ENCODE data around the gene NTNG1. TPM values are rescaled to one million over a fixed set of nuclear protein-coding genes. Genes with fewer than 3 reads are reported as not detected.

NTNG1 gene
- total RNA-seq, 2 donors from 2014 or later = not detected

GRCh38 chr1:107188160-107188559 is 47.3 kb downstream of the NTNG1 start:
- DNase-seq (no peak), ATAC-seq (no peak)
- Mint-ChIP-seq H3K36me3 (ENCODE audit: low read depth) (no peaks in the 10 kb centered on the region), H3K27me3 (no peaks in the 10 kb centered on the region), H3K27ac (no peak overlapping the region), H3K4me3 (no peak overlapping the region), H3K4me1 (no peaks in the 10 kb centered on the region)
- no peaks in the 10 kb centered on the region for H3K9me3 ChIP-seq (ENCODE audit: control insufficient read depth, low read length, poor library complexity, severe bottlenecking)

- no peaks in the 10 kb centered on the region for H3K9me3 ChIP-seq (ENCODE audit: control insufficient read depth, low read length, poor library complexity, severe bottlenecking)
- H3K4me3 Mint-ChIP-seq = no peak overlapping the region
- H3K27me3 Mint-ChIP-seq = no peaks in the 10 kb centered on the region
- DNase-seq (no peak), ATAC-seq (no peak)
- H3K27ac Mint-ChIP-seq = no peak overlapping the region
- H3K36me3 Mint-ChIP-seq (ENCODE audit: low read depth) = no peaks in the 10 kb centered on the region
- no peaks in the 10 kb centered on the region for H3K4me1 Mint-ChIP-seq
Measured at GRCh38 chr1:107194380-107194779, 53.5 kb downstream of the NTNG1 start.

- no peaks in the 10 kb centered on the region for H3K27me3 Mint-ChIP-seq
- H3K4me1 Mint-ChIP-seq = no peaks in the 10 kb centered on the region
- no peaks in the 10 kb centered on the region for H3K36me3 Mint-ChIP-seq (ENCODE audit: low read depth)
- no peak overlapping the region for H3K27ac Mint-ChIP-seq
- H3K9me3 ChIP-seq (ENCODE audit: control insufficient read depth, low read length, poor library complexity, severe bottlenecking) = no peaks in the 10 kb centered on the region
- DNase-seq (no peak), ATAC-seq (no peak)
- H3K4me3 Mint-ChIP-seq = no peak overlapping the region
Measured at GRCh38 chr1:107195476-107195875, 54.6 kb downstream of the NTNG1 start.

GRCh38 chr1:107196973-107197562 is 56.2 kb downstream of the NTNG1 start:
- DNase-seq (no peak), ATAC-seq (no peak)
- Mint-ChIP-seq H3K36me3 (ENCODE audit: low read depth) (no peaks in the 10 kb centered on the region), H3K4me1 (no peaks in the 10 kb centered on the region), H3K27ac (no peak overlapping the region), H3K4me3 (no peak overlapping the region), H3K27me3 (no peaks in the 10 kb centered on the region)
- H3K9me3 ChIP-seq (ENCODE audit: control insufficient read depth, low read length, poor library complexity, severe bottlenecking) = no peaks in the 10 kb centered on the region

GRCh38 chr1:107198561-107198960 is 57.7 kb downstream of the NTNG1 start:
- Mint-ChIP-seq H3K4me3 (no peak overlapping the region), H3K36me3 (ENCODE audit: low read depth) (no peaks in the 10 kb centered on the region), H3K27me3 (no peaks in the 10 kb centered on the region), H3K27ac (no peak overlapping the region), H3K4me1 (no peaks in the 10 kb centered on the region)
- H3K9me3 ChIP-seq (ENCODE audit: control insufficient read depth, low read length, poor library complexity, severe bottlenecking) = no peaks in the 10 kb centered on the region
- ATAC-seq (no peak), DNase-seq (no peak)

- H3K36me3 Mint-ChIP-seq (ENCODE audit: low read depth) = no peaks in the 10 kb centered on the region
- no peak overlapping the region for H3K27ac Mint-ChIP-seq
- no peaks in the 10 kb centered on the region for H3K27me3 Mint-ChIP-seq
- H3K4me1 Mint-ChIP-seq = no peaks in the 10 kb centered on the region
- H3K4me3 Mint-ChIP-seq = no peak overlapping the region
- ATAC-seq = no peak
- no peak for DNase-seq
- no peaks in the 10 kb centered on the region for H3K9me3 ChIP-seq (ENCODE audit: control insufficient read depth, low read length, poor library complexity, severe bottlenecking)
Measured at GRCh38 chr1:107200631-107201030, 59.8 kb downstream of the NTNG1 start.

- DNase-seq (no peak), ATAC-seq (no peak)
- Mint-ChIP-seq H3K27ac (no peak overlapping the region), H3K36me3 (ENCODE audit: low read depth) (no peaks in the 10 kb centered on the region), H3K4me3 (no peak overlapping the region), H3K4me1 (no peaks in the 10 kb centered on the region), H3K27me3 (no peaks in the 10 kb centered on the region)
- no peaks in the 10 kb centered on the region for H3K9me3 ChIP-seq (ENCODE audit: control insufficient read depth, low read length, poor library complexity, severe bottlenecking)
Measured at GRCh38 chr1:107202007-107202406, 61.2 kb downstream of the NTNG1 start.

GRCh38 chr1:107213225-107213624 is 72.4 kb downstream of the NTNG1 start:
- peaks cover 2% of the 10 kb centered on the region for H3K9me3 ChIP-seq (ENCODE audit: control insufficient read depth, low read length, poor library complexity, severe bottlenecking)
- no peaks in the 10 kb centered on the region for H3K36me3 Mint-ChIP-seq (ENCODE audit: low read depth)
- no peak overlapping the region for H3K4me3 Mint-ChIP-seq
- H3K27me3 Mint-ChIP-seq = no peaks in the 10 kb centered on the region
- H3K4me1 Mint-ChIP-seq = no peaks in the 10 kb centered on the region
- ATAC-seq = no peak
- no peak for DNase-seq
- no peak overlapping the region for H3K27ac Mint-ChIP-seq

- Mint-ChIP-seq H3K4me3 (no peak overlapping the region), H3K27me3 (no peaks in the 10 kb centered on the region), H3K27ac (no peak overlapping the region), H3K36me3 (ENCODE audit: low read depth) (no peaks in the 10 kb centered on the region), H3K4me1 (no peaks in the 10 kb centered on the region)
- H3K9me3 ChIP-seq (ENCODE audit: control insufficient read depth, low read length, poor library complexity, severe bottlenecking) = peaks cover 2% of the 10 kb centered on the region
- ATAC-seq (no peak), DNase-seq (no peak)
Measured at GRCh38 chr1:107220036-107220435, 79.2 kb downstream of the NTNG1 start.

GRCh38 chr1:107225706-107226105 is 84.9 kb downstream of the NTNG1 start:
- no peak for ATAC-seq
- no peak for DNase-seq
- Mint-ChIP-seq H3K36me3 (ENCODE audit: low read depth) (no peaks in the 10 kb centered on the region), H3K4me3 (no peak overlapping the region), H3K4me1 (no peaks in the 10 kb centered on the region), H3K27me3 (no peaks in the 10 kb centered on the region), H3K27ac (no peak overlapping the region)
- H3K9me3 ChIP-seq (ENCODE audit: control insufficient read depth, low read length, poor library complexity, severe bottlenecking) = no peaks in the 10 kb centered on the region

GRCh38 chr1:107228704-107229371 is 88.0 kb downstream of the NTNG1 start:
- ATAC-seq (no peak), DNase-seq (no peak)
- H3K27me3 Mint-ChIP-seq = no peaks in the 10 kb centered on the region
- no peaks in the 10 kb centered on the region for H3K9me3 ChIP-seq (ENCODE audit: control insufficient read depth, low read length, poor library complexity, severe bottlenecking)
- H3K36me3 Mint-ChIP-seq (ENCODE audit: low read depth) = no peaks in the 10 kb centered on the region
- H3K27ac Mint-ChIP-seq = no peak overlapping the region
- no peak overlapping the region for H3K4me3 Mint-ChIP-seq
- no peaks in the 10 kb centered on the region for H3K4me1 Mint-ChIP-seq

GRCh38 chr1:107229711-107230110 is 88.9 kb downstream of the NTNG1 start:
- DNase-seq (no peak), ATAC-seq (no peak)
- no peak overlapping the region for H3K4me3 Mint-ChIP-seq
- no peaks in the 10 kb centered on the region for H3K9me3 ChIP-seq (ENCODE audit: control insufficient read depth, low read length, poor library complexity, severe bottlenecking)
- no peaks in the 10 kb centered on the region for H3K36me3 Mint-ChIP-seq (ENCODE audit: low read depth)
- H3K27ac Mint-ChIP-seq = no peak overlapping the region
- H3K27me3 Mint-ChIP-seq = no peaks in the 10 kb centered on the region
- H3K4me1 Mint-ChIP-seq = no peaks in the 10 kb centered on the region

GRCh38 chr1:107230121-107230520 is 89.3 kb downstream of the NTNG1 start:
- Mint-ChIP-seq H3K36me3 (ENCODE audit: low read depth) (no peaks in the 10 kb centered on the region), H3K27ac (no peak overlapping the region), H3K4me3 (no peak overlapping the region), H3K4me1 (no peaks in the 10 kb centered on the region), H3K27me3 (no peaks in the 10 kb centered on the region)
- DNase-seq = no peak
- no peaks in the 10 kb centered on the region for H3K9me3 ChIP-seq (ENCODE audit: control insufficient read depth, low read length, poor library complexity, severe bottlenecking)
- ATAC-seq = no peak

- ATAC-seq (no peak), DNase-seq (no peak)
- H3K9me3 ChIP-seq (ENCODE audit: control insufficient read depth, low read length, poor library complexity, severe bottlenecking) = no peaks in the 10 kb centered on the region
- Mint-ChIP-seq H3K4me1 (no peaks in the 10 kb centered on the region), H3K36me3 (ENCODE audit: low read depth) (no peaks in the 10 kb centered on the region), H3K27ac (no peak overlapping the region), H3K27me3 (no peaks in the 10 kb centered on the region), H3K4me3 (no peak overlapping the region)
Measured at GRCh38 chr1:107231291-107231690, 90.5 kb downstream of the NTNG1 start.
